NT2/D1 (cell line): ENCODE data around the gene ACMSD.

ENCODE experiments used
- YY1 ChIP-seq: IDR thresholded peaks from 2 replicates; pipeline ENCODE4 v1.6.1; 2011; ENCODE audit not compliant: insufficient read length, insufficient read depth
- ZNF274 ChIP-seq: IDR thresholded peaks from 2 replicates; pipeline ENCODE4 v1.6.1; 2011; ENCODE audit warnings: mild to moderate bottlenecking, low read depth, low read length

- TF ChIP-seq ZNF274 (no peak), YY1 (no peak)
Measured at GRCh38 chr2:134862674-134863073, 24.3 kb downstream of the ACMSD start.
